NCI-H2081 (cell line): ENCODE results near the gene ATP9A.
"Not testable (repeated sequence)": the region's sequence is repeated elsewhere in the genome, so short reads cannot be mapped to it uniquely, and the experiment has no call there.

Source experiments
- DNase-seq, 2 experiments: peaks; one replicate each; lab custom pipeline; 2025; lab: John Stamatoyannopoulos, UW

The ATP9A gene

GRCh38 chr20:51750770-51751388 is 17.3 kb downstream of the ATP9A start:
- DNase-seq = no peak

- DNase-seq = peak in 1 of 2 experiments; percentile 40
Observed at GRCh38 chr20:51750037-51750769, 18.0 kb downstream of the ATP9A start.

GRCh38 chr20:51749674-51750036 is 18.5 kb downstream of the ATP9A start:
- no peak for DNase-seq

GRCh38 chr20:51747182-51747911 is 20.8 kb downstream of the ATP9A start:
- no peak for DNase-seq

- DNase-seq = no peak
Observed at GRCh38 chr20:51745804-51746203, 22.4 kb downstream of the ATP9A start.

- no peak for DNase-seq
Observed at GRCh38 chr20:51740838-51741237, 27.4 kb downstream of the ATP9A start.

- DNase-seq = not testable (repeated sequence)
Observed at GRCh38 chr20:51740308-51740707, 27.9 kb downstream of the ATP9A start.

GRCh38 chr20:51739722-51740249 is 28.4 kb downstream of the ATP9A start:
- no peak for DNase-seq

GRCh38 chr20:51738877-51739447 is 29.2 kb downstream of the ATP9A start:
- no peak for DNase-seq

- not testable (repeated sequence) for DNase-seq
Observed at GRCh38 chr20:51738261-51738660, 29.9 kb downstream of the ATP9A start.

GRCh38 chr20:51736947-51737346 is 31.2 kb downstream of the ATP9A start:
- DNase-seq = no peak

- DNase-seq = no peak
Observed at GRCh38 chr20:51735728-51736600, 32.2 kb downstream of the ATP9A start.

GRCh38 chr20:51734876-51735720 is 33.1 kb downstream of the ATP9A start:
- peak; percentile 14 to 27 for DNase-seq

GRCh38 chr20:51733070-51733469 is 35.1 kb downstream of the ATP9A start:
- no peak for DNase-seq

GRCh38 chr20:51732096-51732791 is 35.9 kb downstream of the ATP9A start:
- no peak for DNase-seq

- no peak for DNase-seq
Observed at GRCh38 chr20:51731731-51732095, 36.5 kb downstream of the ATP9A start.

GRCh38 chr20:51729771-51730170 is 38.4 kb downstream of the ATP9A start:
- DNase-seq = no peak

GRCh38 chr20:51728737-51729136 is 39.5 kb downstream of the ATP9A start:
- DNase-seq = no peak

GRCh38 chr20:51727872-51728271 is 40.3 kb downstream of the ATP9A start:
- no peak for DNase-seq

GRCh38 chr20:51725584-51726176 is 42.5 kb downstream of the ATP9A start:
- peak in 1 of 2 experiments; percentile 5 for DNase-seq
